ENCODE results near the gene ROCK2. TPM values are rescaled to one million over a fixed set of nuclear protein-coding genes. Genes with fewer than 3 reads are reported as not detected.

Gene ROCK2
- polyA plus RNA-seq, 1 donor (not counting 4 experiments of a cell fraction or from before 2014, with no cell fraction given) = 12.6 TPM

GRCh38 chr2:11142330-11142729 is 202.1 kb downstream of the ROCK2 start:
- DNase-seq (ENCODE audit: low read depth, low spot score) (no peak), FAIRE-seq (no peak)
- H3K27ac ChIP-seq (ENCODE audit: control insufficient read depth, insufficient read depth, low read length) = no peak overlapping the region
- H3K36me3 ChIP-seq (ENCODE audit: control insufficient read depth in 2 of 2, extremely low read depth in 1 of 2, insufficient read depth in 2 of 2, low read length in 2 of 2) = no peaks in the 10 kb centered on the region
- dilution Hi-C loops (cut with MboI; ENCODE audit: extremely low pct_ligation_motif_present, low sequenced_read_pairs) = no loop called here
- H3K9me1 ChIP-seq (ENCODE audit: control insufficient read depth, extremely low read depth, insufficient read depth, low read length) = no peaks in the 10 kb centered on the region
- H3K9ac ChIP-seq (ENCODE audit: control insufficient read depth, extremely low read depth, insufficient read depth, low read length) = no peak overlapping the region
- H3K4me1 ChIP-seq (ENCODE audit: control insufficient read depth, extremely low read depth, insufficient read depth, low read length) = no peaks in the 10 kb centered on the region
- H3K9me3 ChIP-seq (ENCODE audit: control insufficient read depth, low read depth, low read length) = no peaks in the 10 kb centered on the region
- TF ChIP-seq CTCF (optimal IDR thresholded peaks at IDR 0.05 in 1 of 3, IDR thresholded peaks at IDR 0.05 in 1 of 3, conservative IDR thresholded peaks at IDR 0.05 in 1 of 3; ENCODE audit: extremely low read depth in 1 of 3, insufficient read depth in 2 of 3, low read length in 3 of 3) = peak in 1 of 3 experiments; percentile 22
- TF ChIP-seq EZH2 (IDR thresholded peaks at IDR 0.05; ENCODE audit: low read length) = no peak
- no peaks in the 10 kb centered on the region for H3K79me2 ChIP-seq (ENCODE audit: control insufficient read depth, insufficient read depth, low read length)
- no peak overlapping the region for H3K4me3 ChIP-seq (ENCODE audit: control insufficient read depth in 2 of 3, extremely low read depth in 1 of 3, insufficient read depth in 2 of 3, low read depth in 1 of 3, low read length in 3 of 3)
- no peak overlapping the region for H3K4me2 ChIP-seq (ENCODE audit: control insufficient read depth, extremely low read depth, insufficient read depth, low read depth, low read length)
- peaks cover 15% of the 10 kb centered on the region for H3K27me3 ChIP-seq (ENCODE audit: control insufficient read depth, extremely low read depth, insufficient read depth, low read length)
- no peaks in the 10 kb centered on the region for H4K20me1 ChIP-seq (ENCODE audit: control insufficient read depth, extremely low read depth, insufficient read depth, low read length)
- H2AFZ ChIP-seq (ENCODE audit: control insufficient read depth, low read length) = no peak overlapping the region

GRCh38 chr2:11141319-11141718 is 203.1 kb downstream of the ROCK2 start:
- no peak overlapping the region for H3K4me3 ChIP-seq (ENCODE audit: control insufficient read depth in 2 of 3, extremely low read depth in 1 of 3, insufficient read depth in 2 of 3, low read depth in 1 of 3, low read length in 3 of 3)
- no peaks in the 10 kb centered on the region for H3K4me1 ChIP-seq (ENCODE audit: control insufficient read depth, extremely low read depth, insufficient read depth, low read length)
- no peaks in the 10 kb centered on the region for H3K36me3 ChIP-seq (ENCODE audit: control insufficient read depth in 2 of 2, extremely low read depth in 1 of 2, insufficient read depth in 2 of 2, low read length in 2 of 2)
- no peak overlapping the region for H3K27ac ChIP-seq (ENCODE audit: control insufficient read depth, insufficient read depth, low read length)
- no peaks in the 10 kb centered on the region for H3K79me2 ChIP-seq (ENCODE audit: control insufficient read depth, insufficient read depth, low read length)
- H2AFZ ChIP-seq (ENCODE audit: control insufficient read depth, low read length) = no peak overlapping the region
- DNase-seq (ENCODE audit: low read depth, low spot score) (no peak), FAIRE-seq (no peak)
- no peak for TF ChIP-seq EZH2 (IDR thresholded peaks at IDR 0.05; ENCODE audit: low read length)
- TF ChIP-seq CTCF (optimal IDR thresholded peaks at IDR 0.05 in 1 of 3, IDR thresholded peaks at IDR 0.05 in 1 of 3, conservative IDR thresholded peaks at IDR 0.05 in 1 of 3; ENCODE audit: extremely low read depth in 1 of 3, insufficient read depth in 2 of 3, low read length in 3 of 3) = no peak
- no peak overlapping the region for H3K9ac ChIP-seq (ENCODE audit: control insufficient read depth, extremely low read depth, insufficient read depth, low read length)
- no peak overlapping the region for H3K4me2 ChIP-seq (ENCODE audit: control insufficient read depth, extremely low read depth, insufficient read depth, low read depth, low read length)
- H3K9me3 ChIP-seq (ENCODE audit: control insufficient read depth, low read depth, low read length) = no peaks in the 10 kb centered on the region
- no peaks in the 10 kb centered on the region for H3K9me1 ChIP-seq (ENCODE audit: control insufficient read depth, extremely low read depth, insufficient read depth, low read length)
- H4K20me1 ChIP-seq (ENCODE audit: control insufficient read depth, extremely low read depth, insufficient read depth, low read length) = no peaks in the 10 kb centered on the region
- H3K27me3 ChIP-seq (ENCODE audit: control insufficient read depth, extremely low read depth, insufficient read depth, low read length) = peaks cover 15% of the 10 kb centered on the region
- dilution Hi-C loops (cut with MboI; ENCODE audit: extremely low pct_ligation_motif_present, low sequenced_read_pairs) = no loop called here
